ENCODE measurements around the gene NUBPL.

GRCh38 chr14:31566456-31566855 lies 5.3 kb downstream of the NUBPL start:
- TF ChIP-seq POLR2A (IDR thresholded peaks at IDR 0.05; ENCODE audit: low read length) (no peak), GATA1 (IDR thresholded peaks at IDR 0.05; ENCODE audit: low read depth, low read length) (no peak)
